Kidney epithelial cell (primary cell): ENCODE measurements around the gene RERE. TPM values are rescaled to one million over a fixed set of nuclear protein-coding genes. Genes with fewer than 3 reads are reported as not detected.
"Not testable (repeated sequence)": the region's sequence is repeated elsewhere in the genome, so short reads cannot be mapped to it uniquely, and the experiment has no call there.

ENCODE experiments used
- DNase-seq: peaks from one replicate; pipeline ENCODE4 v3.0.0-alpha.2; 2010; ENCODE audit warnings: low read depth
- H3K27me3 ChIP-seq: 2 replicates; pipeline ENCODE4 v1.6.0; 2011; ENCODE audit warnings: low read length; ENCODE audit not compliant: control insufficient read depth, insufficient read depth
- H3K36me3 ChIP-seq: 2 replicates; pipeline ENCODE4 v1.5.1; 2011; ENCODE audit warnings: low read length; ENCODE audit not compliant: control insufficient read depth, insufficient read depth
- H3K4me3 ChIP-seq: 2 replicates; pipeline ENCODE4 v1.5.1; 2011; ENCODE audit warnings: low read depth, mild to moderate bottlenecking, control low read depth, low read length
- total RNA-seq: library from RNA; depleted of rRNA; stranded (reverse); fragments of >200 nt; gene quantifications from 2 replicates; pipeline ENCODE4 v1.2.3, GENCODE V29; 2015
- TF ChIP-seq, protein P1 (sequence below): IDR thresholded peaks from 2 replicates; pipeline ENCODE4 v1.5.1; 2011; ENCODE audit warnings: mild to moderate bottlenecking, moderate library complexity, low read length, control low read depth, inconsistent platforms; ENCODE audit not compliant: insufficient read depth, poor library complexity, severe bottlenecking

The RERE gene
- total RNA-seq, 1 donor from 2014 or later = 47.5 TPM

- H3K36me3 ChIP-seq = no peaks in the 10 kb centered on the region
- no peaks in the 10 kb centered on the region for H3K27me3 ChIP-seq
- peak overlapping the region; percentile 66 for H3K4me3 ChIP-seq
- TF ChIP-seq, protein P1, sequence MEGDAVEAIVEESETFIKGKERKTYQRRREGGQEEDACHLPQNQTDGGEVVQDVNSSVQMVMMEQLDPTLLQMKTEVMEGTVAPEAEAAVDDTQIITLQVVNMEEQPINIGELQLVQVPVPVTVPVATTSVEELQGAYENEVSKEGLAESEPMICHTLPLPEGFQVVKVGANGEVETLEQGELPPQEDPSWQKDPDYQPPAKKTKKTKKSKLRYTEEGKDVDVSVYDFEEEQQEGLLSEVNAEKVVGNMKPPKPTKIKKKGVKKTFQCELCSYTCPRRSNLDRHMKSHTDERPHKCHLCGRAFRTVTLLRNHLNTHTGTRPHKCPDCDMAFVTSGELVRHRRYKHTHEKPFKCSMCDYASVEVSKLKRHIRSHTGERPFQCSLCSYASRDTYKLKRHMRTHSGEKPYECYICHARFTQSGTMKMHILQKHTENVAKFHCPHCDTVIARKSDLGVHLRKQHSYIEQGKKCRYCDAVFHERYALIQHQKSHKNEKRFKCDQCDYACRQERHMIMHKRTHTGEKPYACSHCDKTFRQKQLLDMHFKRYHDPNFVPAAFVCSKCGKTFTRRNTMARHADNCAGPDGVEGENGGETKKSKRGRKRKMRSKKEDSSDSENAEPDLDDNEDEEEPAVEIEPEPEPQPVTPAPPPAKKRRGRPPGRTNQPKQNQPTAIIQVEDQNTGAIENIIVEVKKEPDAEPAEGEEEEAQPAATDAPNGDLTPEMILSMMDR = no peak
- no peak for DNase-seq
Observed at GRCh38 chr1:8701794-8702471, 115.5 kb downstream of the RERE start.

DNA sequence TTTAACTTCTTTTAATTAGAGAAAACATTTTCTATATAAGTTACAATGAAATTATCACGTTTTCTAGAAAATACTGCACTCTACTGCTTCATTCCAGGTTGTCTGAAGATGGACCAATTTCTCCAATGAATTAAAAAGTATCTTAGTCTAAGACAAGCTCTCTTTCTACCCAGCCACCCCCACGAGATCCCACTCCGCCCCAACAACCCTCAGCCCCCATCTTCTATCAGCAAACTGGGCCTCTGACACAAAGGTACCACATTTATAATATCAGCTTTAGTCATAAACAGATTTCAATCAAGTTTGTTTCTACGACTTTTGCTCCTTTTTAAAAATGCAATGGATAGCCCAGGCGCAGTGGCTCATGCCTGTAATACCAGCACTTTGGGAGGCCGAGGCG, 117.8 kb downstream of the RERE start:
- no peak overlapping the region for H3K4me3 ChIP-seq
- TF ChIP-seq, protein P1 = no peak
- no peaks in the 10 kb centered on the region for H3K27me3 ChIP-seq
- no peak for DNase-seq
- no peaks in the 10 kb centered on the region for H3K36me3 ChIP-seq

GRCh38 chr1:8698937-8699447, 118.4 kb downstream of the RERE start:
- DNase-seq = no peak
- Histone ChIP-seq H3K36me3 (no peaks in the 10 kb centered on the region), H3K4me3 (no peak overlapping the region), H3K27me3 (no peaks in the 10 kb centered on the region)
- TF ChIP-seq, protein P1 = no peak

- H3K27me3 ChIP-seq = no peaks in the 10 kb centered on the region
- DNase-seq = no peak
- H3K36me3 ChIP-seq = no peaks in the 10 kb centered on the region
- no peak overlapping the region for H3K4me3 ChIP-seq
- TF ChIP-seq, protein P1 = no peak
Observed at GRCh38 chr1:8698012-8698630, 119.3 kb downstream of the RERE start.

DNA sequence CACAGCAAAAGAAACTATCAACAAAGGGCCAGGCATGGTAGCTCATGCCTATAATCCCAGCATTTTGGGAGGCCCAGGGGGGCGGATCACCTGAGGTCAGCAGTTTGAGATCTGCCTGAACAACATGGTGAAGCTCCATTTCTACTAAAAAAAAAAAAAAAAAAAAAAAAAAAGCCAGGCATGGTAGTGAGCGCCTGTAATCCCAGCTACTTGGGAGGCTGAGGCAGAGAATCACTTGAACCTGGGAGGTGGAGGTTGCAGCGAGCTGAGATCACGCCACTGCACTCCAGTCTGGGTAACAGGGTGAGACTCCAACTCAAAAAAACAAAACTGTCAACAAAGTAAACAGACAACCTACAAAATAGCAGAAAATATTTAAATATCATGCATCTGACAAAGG, 122.0 kb downstream of the RERE start:
- H3K36me3 ChIP-seq, DNase-seq, H3K4me3 ChIP-seq, H3K27me3 ChIP-seq: not testable (repeated sequence)

DNA sequence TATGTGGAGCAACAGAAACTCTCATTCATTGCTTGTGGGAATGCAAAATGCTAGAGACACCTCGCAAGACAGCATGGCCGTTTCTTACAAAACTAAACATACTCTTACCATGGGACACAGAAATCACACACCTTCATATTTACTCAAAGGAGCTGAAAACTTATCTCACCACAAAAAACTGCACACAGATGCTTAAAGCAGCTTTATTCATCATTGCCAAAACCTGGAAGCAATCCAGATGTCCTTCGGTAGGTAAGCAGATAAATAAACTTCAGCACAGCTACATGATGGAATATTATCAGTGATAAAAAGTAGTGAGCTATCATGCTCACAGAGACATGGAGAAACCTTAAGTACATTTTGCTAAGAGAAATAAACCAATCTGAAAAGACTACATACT, 124.3 kb downstream of the RERE start:
- DNase-seq = no peak
- Histone ChIP-seq H3K27me3 (no peaks in the 10 kb centered on the region), H3K4me3 (no peak overlapping the region), H3K36me3 (peaks cover 1% of the 10 kb centered on the region)
- TF ChIP-seq, protein P1 = no peak
